ENCODE measurements around the gene CCL19.

CCL19 gene

GRCh38 chr9:34665381-34666250, 25.5 kb downstream of the CCL19 start:
- peak overlapping the region in 1 of 2 experiments; percentile 83 for H3K4ac ChIP-seq (ENCODE audit: low read depth in 1 of 2, low read length in 2 of 2)
- H3K27ac ChIP-seq (ENCODE audit: low read length, poor library complexity, severe bottlenecking), result peak overlapping the region; percentile 82
- peak overlapping the region; percentile 99 for H3K9ac ChIP-seq (ENCODE audit: low read length)
- DNase-seq, result peak; percentile 97
- no peak overlapping the region for H2AK5ac ChIP-seq (ENCODE audit: low read length, severe bottlenecking)
- peaks cover 27% of the 10 kb centered on the region for H3K79me1 ChIP-seq (replicated peaks; ENCODE audit: low read length, poor library complexity, severe bottlenecking)
- H3K14ac ChIP-seq (ENCODE audit: low read length in 2 of 2), result peak overlapping the region in 1 of 2 experiments; percentile 45
- peaks cover 15 to 38% of the 10 kb centered on the region in 2 experiments for H3K36me3 ChIP-seq (ENCODE audit: control insufficient read depth in 1 of 2, insufficient read depth in 2 of 2, low read depth in 1 of 2, low read length in 2 of 2)
- no peak overlapping the region for H2BK120ac ChIP-seq (ENCODE audit: low read depth, low read length)
- peak overlapping the region; percentile 71 for H4K91ac ChIP-seq (ENCODE audit: low read length)
- 1% methylated on average over 54 of the region's 55 CpGs for WGBS
- no peak overlapping the region for H3K23ac ChIP-seq (ENCODE audit: low read length in 2 of 2)
- H2BK15ac ChIP-seq (ENCODE audit: low read depth, poor library complexity, severe bottlenecking), result no peak overlapping the region
- H3K4me2 ChIP-seq (ENCODE audit: low read length, poor library complexity, severe bottlenecking), result peak overlapping the region; percentile 78
- H3K18ac ChIP-seq (ENCODE audit: low read depth in 1 of 2, low read length in 2 of 2), result peak overlapping the region; percentile 65 to 85
- peak overlapping the region; percentile 93 for H4K8ac ChIP-seq (ENCODE audit: low read length)
- H3K4me1 ChIP-seq (ENCODE audit: control insufficient read depth, insufficient read depth, low read depth, low read length), result peaks cover 2% of the 10 kb centered on the region
- no peaks in the 10 kb centered on the region for H3K27me3 ChIP-seq (ENCODE audit: control insufficient read depth in 1 of 2, insufficient read depth in 1 of 2, low read length in 2 of 2)
- no peaks in the 10 kb centered on the region for H3K9me3 ChIP-seq (ENCODE audit: control insufficient read depth, low read length)
- H2BK12ac ChIP-seq (ENCODE audit: low read length in 2 of 2), result no peak overlapping the region
- peak overlapping the region; percentile 33 for H2AFZ ChIP-seq (ENCODE audit: low read depth, low read length)
- peak overlapping the region; percentile 21 for H2BK5ac ChIP-seq (ENCODE audit: low read depth, low read length, poor library complexity, severe bottlenecking)
- peak overlapping the region; percentile 69 to 85 for H3K4me3 ChIP-seq (ENCODE audit: insufficient read depth in 1 of 2, low read depth in 1 of 2, low read length in 2 of 2)

- peak overlapping the region; percentile 71 for H3K4me2 ChIP-seq (ENCODE audit: low read length, poor library complexity, severe bottlenecking)
- H3K18ac ChIP-seq (ENCODE audit: low read depth in 1 of 2, low read length in 2 of 2), result peak overlapping the region in 1 of 2 experiments; percentile 90
- no peaks in the 10 kb centered on the region for H3K9me3 ChIP-seq (ENCODE audit: control insufficient read depth, low read length)
- H2BK120ac ChIP-seq (ENCODE audit: low read depth, low read length), result no peak overlapping the region
- peaks cover 2% of the 10 kb centered on the region for H3K4me1 ChIP-seq (ENCODE audit: control insufficient read depth, insufficient read depth, low read depth, low read length)
- H2BK5ac ChIP-seq (ENCODE audit: low read depth, low read length, poor library complexity, severe bottlenecking), result no peak overlapping the region
- no peak overlapping the region for H2AK5ac ChIP-seq (ENCODE audit: low read length, severe bottlenecking)
- no peak for DNase-seq
- H3K36me3 ChIP-seq (ENCODE audit: control insufficient read depth in 1 of 2, insufficient read depth in 2 of 2, low read depth in 1 of 2, low read length in 2 of 2), result peaks cover 18 to 44% of the 10 kb centered on the region in 2 experiments
- H3K14ac ChIP-seq (ENCODE audit: low read length in 2 of 2), result peak overlapping the region in 1 of 2 experiments; percentile 55
- H3K27ac ChIP-seq (ENCODE audit: low read length, poor library complexity, severe bottlenecking), result peak overlapping the region; percentile 36
- H2BK15ac ChIP-seq (ENCODE audit: low read depth, poor library complexity, severe bottlenecking), result no peak overlapping the region
- H3K27me3 ChIP-seq (ENCODE audit: control insufficient read depth in 1 of 2, insufficient read depth in 1 of 2, low read length in 2 of 2), result no peaks in the 10 kb centered on the region
- H4K91ac ChIP-seq (ENCODE audit: low read length), result peak overlapping the region; percentile 14
- H4K8ac ChIP-seq (ENCODE audit: low read length), result peak overlapping the region; percentile 59
- H3K4me3 ChIP-seq (ENCODE audit: insufficient read depth in 1 of 2, low read depth in 1 of 2, low read length in 2 of 2), result peak overlapping the region; percentile 60 to 85
- peak overlapping the region; percentile 42 to 68 for H3K4ac ChIP-seq (ENCODE audit: low read depth in 1 of 2, low read length in 2 of 2)
- H2BK12ac ChIP-seq (ENCODE audit: low read length in 2 of 2), result peak overlapping the region in 1 of 2 experiments; percentile 50
- H3K9ac ChIP-seq (ENCODE audit: low read length), result peak overlapping the region; percentile 89
- WGBS, result 1% methylated on average over 26 of the region's 26 CpGs
- peaks cover 22% of the 10 kb centered on the region for H3K79me1 ChIP-seq (replicated peaks; ENCODE audit: low read length, poor library complexity, severe bottlenecking)
- H3K23ac ChIP-seq (ENCODE audit: low read length in 2 of 2), result no peak overlapping the region
- peak overlapping the region; percentile 46 for H2AFZ ChIP-seq (ENCODE audit: low read depth, low read length)
These were observed 26.1 kb downstream of the CCL19 start for GRCh38 chr9:34665067-34665380.

- H3K4ac ChIP-seq (ENCODE audit: low read depth in 1 of 2, low read length in 2 of 2), result peak overlapping the region; percentile 42 to 68
- peak overlapping the region; percentile 18 to 50 for H2BK12ac ChIP-seq (ENCODE audit: low read length in 2 of 2)
- peak overlapping the region; percentile 46 for H2AFZ ChIP-seq (ENCODE audit: low read depth, low read length)
- H4K91ac ChIP-seq (ENCODE audit: low read length), result peak overlapping the region; percentile 56
- peak; percentile 85 for DNase-seq
- H2AK5ac ChIP-seq (ENCODE audit: low read length, severe bottlenecking), result no peak overlapping the region
- H3K27me3 ChIP-seq (ENCODE audit: control insufficient read depth in 1 of 2, insufficient read depth in 1 of 2, low read length in 2 of 2), result no peaks in the 10 kb centered on the region
- H3K18ac ChIP-seq (ENCODE audit: low read depth in 1 of 2, low read length in 2 of 2), result peak overlapping the region; percentile 58 to 90
- WGBS, result 8% methylated on average over 17 of the region's 18 CpGs
- peak overlapping the region in 1 of 2 experiments; percentile 30 for H3K14ac ChIP-seq (ENCODE audit: low read length in 2 of 2)
- H2BK120ac ChIP-seq (ENCODE audit: low read depth, low read length), result no peak overlapping the region
- peak overlapping the region; percentile 71 for H3K4me2 ChIP-seq (ENCODE audit: low read length, poor library complexity, severe bottlenecking)
- H3K4me1 ChIP-seq (ENCODE audit: control insufficient read depth, insufficient read depth, low read depth, low read length), result peaks cover 4% of the 10 kb centered on the region
- peak overlapping the region; percentile 89 for H3K9ac ChIP-seq (ENCODE audit: low read length)
- H3K27ac ChIP-seq (ENCODE audit: low read length, poor library complexity, severe bottlenecking), result peak overlapping the region; percentile 49
- no peaks in the 10 kb centered on the region for H3K9me3 ChIP-seq (ENCODE audit: control insufficient read depth, low read length)
- H3K4me3 ChIP-seq (ENCODE audit: insufficient read depth in 1 of 2, low read depth in 1 of 2, low read length in 2 of 2), result peak overlapping the region; percentile 60 to 85
- peaks cover 20% of the 10 kb centered on the region for H3K79me1 ChIP-seq (replicated peaks; ENCODE audit: low read length, poor library complexity, severe bottlenecking)
- peaks cover 19 to 43% of the 10 kb centered on the region in 2 experiments for H3K36me3 ChIP-seq (ENCODE audit: control insufficient read depth in 1 of 2, insufficient read depth in 2 of 2, low read depth in 1 of 2, low read length in 2 of 2)
- H3K23ac ChIP-seq (ENCODE audit: low read length in 2 of 2), result no peak overlapping the region
- no peak overlapping the region for H2BK5ac ChIP-seq (ENCODE audit: low read depth, low read length, poor library complexity, severe bottlenecking)
- peak overlapping the region; percentile 69 for H4K8ac ChIP-seq (ENCODE audit: low read length)
- no peak overlapping the region for H2BK15ac ChIP-seq (ENCODE audit: low read depth, poor library complexity, severe bottlenecking)
These were observed 26.6 kb downstream of the CCL19 start for GRCh38 chr9:34664281-34665066.

- peaks cover 15 to 31% of the 10 kb centered on the region in 2 experiments for H3K36me3 ChIP-seq (ENCODE audit: control insufficient read depth in 1 of 2, insufficient read depth in 2 of 2, low read depth in 1 of 2, low read length in 2 of 2)
- H2BK120ac ChIP-seq (ENCODE audit: low read depth, low read length), result no peak overlapping the region
- H3K4me2 ChIP-seq (ENCODE audit: low read length, poor library complexity, severe bottlenecking), result no peak overlapping the region
- no peak overlapping the region for H3K23ac ChIP-seq (ENCODE audit: low read length in 2 of 2)
- no peak overlapping the region for H3K4ac ChIP-seq (ENCODE audit: low read depth in 1 of 2, low read length in 2 of 2)
- no peaks in the 10 kb centered on the region for H3K9me3 ChIP-seq (ENCODE audit: control insufficient read depth, low read length)
- no peak overlapping the region for H4K91ac ChIP-seq (ENCODE audit: low read length)
- peaks cover 6% of the 10 kb centered on the region for H3K4me1 ChIP-seq (ENCODE audit: control insufficient read depth, insufficient read depth, low read depth, low read length)
- no peak overlapping the region for H2AK5ac ChIP-seq (ENCODE audit: low read length, severe bottlenecking)
- no peak overlapping the region for H2BK5ac ChIP-seq (ENCODE audit: low read depth, low read length, poor library complexity, severe bottlenecking)
- no peak overlapping the region for H3K27ac ChIP-seq (ENCODE audit: low read length, poor library complexity, severe bottlenecking)
- H4K8ac ChIP-seq (ENCODE audit: low read length), result no peak overlapping the region
- no peak overlapping the region for H3K9ac ChIP-seq (ENCODE audit: low read length)
- H3K18ac ChIP-seq (ENCODE audit: low read depth in 1 of 2, low read length in 2 of 2), result no peak overlapping the region
- no peak overlapping the region for H2AFZ ChIP-seq (ENCODE audit: low read depth, low read length)
- H3K4me3 ChIP-seq (ENCODE audit: insufficient read depth in 1 of 2, low read depth in 1 of 2, low read length in 2 of 2), result no peak overlapping the region
- no peak overlapping the region for H2BK12ac ChIP-seq (ENCODE audit: low read length in 2 of 2)
- no peaks in the 10 kb centered on the region for H3K27me3 ChIP-seq (ENCODE audit: control insufficient read depth in 1 of 2, insufficient read depth in 1 of 2, low read length in 2 of 2)
- H3K79me1 ChIP-seq (replicated peaks; ENCODE audit: low read length, poor library complexity, severe bottlenecking), result peaks cover 15% of the 10 kb centered on the region
- H2BK15ac ChIP-seq (ENCODE audit: low read depth, poor library complexity, severe bottlenecking), result no peak overlapping the region
- DNase-seq, result no peak
- H3K14ac ChIP-seq (ENCODE audit: low read length in 2 of 2), result no peak overlapping the region
These were observed 27.8 kb downstream of the CCL19 start for GRCh38 chr9:34663303-34663605.
